ENCODE data around the gene FGGY.

The FGGY gene

DNA sequence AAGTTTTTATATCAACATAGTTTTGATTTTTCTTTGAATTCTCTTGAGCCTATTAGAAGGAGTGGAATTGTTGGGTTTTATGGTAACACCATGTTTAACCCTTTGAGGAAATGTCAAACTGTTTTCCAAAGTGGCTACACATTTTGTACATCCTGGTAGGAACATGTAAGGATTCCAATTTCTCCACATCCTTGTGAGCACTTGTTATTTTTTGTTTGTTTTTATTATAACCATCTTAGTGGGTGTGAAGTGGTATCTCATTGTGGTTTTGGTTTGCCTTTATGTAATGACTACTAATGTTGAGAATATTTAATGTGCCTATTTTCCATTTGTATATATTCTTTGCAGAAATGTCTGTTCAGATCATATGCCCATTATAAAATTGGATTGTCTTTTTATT lies 120.5 kb downstream of the FGGY start:
- no peak for DNase-seq (ENCODE audit: low read depth)
- H3K4me3 ChIP-seq (ENCODE audit: control insufficient read depth, low read depth, low read length): no peak overlapping the region
- no peak for TF ChIP-seq CTCF (IDR thresholded peaks at IDR 0.05; ENCODE audit: control insufficient read depth, insufficient read depth, low read depth, low read length, missing control alignments)

- no peak for DNase-seq (ENCODE audit: low read depth)
- no peak overlapping the region for H3K4me3 ChIP-seq (ENCODE audit: control insufficient read depth, low read depth, low read length)
- no peak for TF ChIP-seq CTCF (IDR thresholded peaks at IDR 0.05; ENCODE audit: control insufficient read depth, insufficient read depth, low read depth, low read length, missing control alignments)
Observed at GRCh38 chr1:59418363-59419144, 121.7 kb downstream of the FGGY start.

GRCh38 chr1:59419361-59420140 lies 122.7 kb downstream of the FGGY start:
- H3K4me3 ChIP-seq (ENCODE audit: control insufficient read depth, low read depth, low read length): no peak overlapping the region
- no peak for TF ChIP-seq CTCF (IDR thresholded peaks at IDR 0.05; ENCODE audit: control insufficient read depth, insufficient read depth, low read depth, low read length, missing control alignments)
- no peak for DNase-seq (ENCODE audit: low read depth)

- TF ChIP-seq CTCF (IDR thresholded peaks at IDR 0.05; ENCODE audit: control insufficient read depth, insufficient read depth, low read depth, low read length, missing control alignments): no peak
- H3K4me3 ChIP-seq (ENCODE audit: control insufficient read depth, low read depth, low read length): no peak overlapping the region
- DNase-seq (ENCODE audit: low read depth): no peak
Observed at GRCh38 chr1:59421232-59421920, 124.5 kb downstream of the FGGY start.

DNA sequence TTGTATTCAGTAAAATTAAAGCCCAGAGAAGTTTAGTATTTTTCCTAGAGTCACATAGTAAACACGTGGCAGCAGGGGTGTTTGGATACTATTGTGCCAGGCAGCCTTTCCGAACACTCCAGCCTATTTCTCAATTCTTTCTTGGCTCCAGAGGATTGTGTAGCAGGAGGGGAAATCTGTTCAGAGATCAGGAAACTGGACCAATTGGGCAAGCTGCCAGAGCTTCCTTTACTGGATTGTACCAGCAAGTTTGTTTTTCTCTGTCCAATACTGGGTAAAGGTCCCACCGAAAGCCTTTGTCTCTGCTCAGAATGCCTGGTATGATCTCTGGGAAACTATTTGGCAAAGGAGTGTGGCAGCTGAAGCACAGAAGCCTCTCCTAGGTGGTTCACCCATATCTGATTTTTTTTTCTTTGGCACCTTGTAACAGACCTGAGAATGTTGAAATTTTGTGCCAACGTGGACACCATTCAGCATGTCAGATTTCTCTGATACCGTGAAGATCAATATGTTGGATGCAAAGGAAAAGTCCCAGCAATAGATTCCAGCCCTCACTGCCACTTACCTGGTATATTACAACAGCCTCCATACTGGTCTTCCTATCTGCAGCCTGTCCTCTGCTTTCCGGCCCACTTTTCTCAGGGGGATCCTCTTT lies 126.2 kb downstream of the FGGY start:
- H3K4me3 ChIP-seq (ENCODE audit: control insufficient read depth, low read depth, low read length): no peak overlapping the region
- no peak for TF ChIP-seq CTCF (IDR thresholded peaks at IDR 0.05; ENCODE audit: control insufficient read depth, insufficient read depth, low read depth, low read length, missing control alignments)
- no peak for DNase-seq (ENCODE audit: low read depth)

- TF ChIP-seq CTCF (IDR thresholded peaks at IDR 0.05; ENCODE audit: control insufficient read depth, insufficient read depth, low read depth, low read length, missing control alignments): no peak
Observed at GRCh38 chr1:59427155-59427554, 130.3 kb downstream of the FGGY start.

More at GRCh38 chr1:59427155-59427554, 130.3 kb downstream of the FGGY start:
- DNase-seq (ENCODE audit: low read depth): no peak
- H3K4me3 ChIP-seq (ENCODE audit: control insufficient read depth, low read depth, low read length): no peak overlapping the region
